CD4-positive, alpha-beta T cell treated with Interleukin-10 for 1 hour (primary cell): ENCODE data around the gene GAL3ST2.

Source experiments
- DNase-seq: peaks from one replicate; pipeline ENCODE4 v3.0.0-alpha.2; 2020

GAL3ST2 gene

GRCh38 chr2:241846406-241846805 lies 69.8 kb downstream of the GAL3ST2 start:
- DNase-seq = no peak

GRCh38 chr2:241848761-241849615 lies 72.4 kb downstream of the GAL3ST2 start:
- no peak for DNase-seq

- DNase-seq = no peak
Measured at GRCh38 chr2:241849616-241850543, 73.3 kb downstream of the GAL3ST2 start.

GRCh38 chr2:241850544-241851324 lies 74.1 kb downstream of the GAL3ST2 start:
- DNase-seq = no peak

- DNase-seq = no peak
Measured at GRCh38 chr2:241851325-241852115, 74.9 kb downstream of the GAL3ST2 start.

GRCh38 chr2:241852116-241852980 lies 75.7 kb downstream of the GAL3ST2 start:
- no peak for DNase-seq

- DNase-seq = no peak
Measured at GRCh38 chr2:241852981-241853631, 76.5 kb downstream of the GAL3ST2 start.
